AG09319 (cell line): ENCODE data around the gene GATA1.

Experiments used
- DNase-seq: peaks from one replicate; pipeline ENCODE4 v3.0.0-alpha.2; 2010; ENCODE audit warnings: low read depth; ENCODE audit errors: extremely low read depth
- CTCF ChIP-seq: IDR thresholded peaks from 2 replicates; pipeline ENCODE4 v1.5.1; 2011; ENCODE audit warnings: low read depth, mild to moderate bottlenecking, inconsistent platforms, low read length, moderate library complexity

Gene GATA1

GRCh38 chrX:48784726-48785125, 1.7 kb upstream of the GATA1 start:
- TF ChIP-seq CTCF = no peak
- no peak for DNase-seq

- DNase-seq = no peak
Measured at GRCh38 chrX:48785186-48785539, 1.2 kb upstream of the GATA1 start.

GRCh38 chrX:48785540-48786214, 713 bp upstream of the GATA1 start:
- DNase-seq = no peak
- no peak for TF ChIP-seq CTCF

More at GRCh38 chrX:48785186-48785539, 1.2 kb upstream of the GATA1 start:
- no peak for TF ChIP-seq CTCF

- no peak for DNase-seq
- TF ChIP-seq CTCF = no peak
Measured at GRCh38 chrX:48786825-48787504, 575 bp downstream of the GATA1 start.

GRCh38 chrX:48787505-48788443, 1.4 kb downstream of the GATA1 start:
- no peak for DNase-seq

GRCh38 chrX:48789366-48790220, 3.2 kb downstream of the GATA1 start:
- TF ChIP-seq CTCF = no peak
- no peak for DNase-seq

More at GRCh38 chrX:48787505-48788443, 1.4 kb downstream of the GATA1 start:
- no peak for TF ChIP-seq CTCF
